WTC11 (cell line): ENCODE results near the gene OTUB1. TPM values are rescaled to one million over a fixed set of nuclear protein-coding genes. Genes with fewer than 3 reads are reported as not detected.
A peak's percentile ranks its signal among the peaks of the same experiment; 100 is the strongest.

Experiments used
- ATAC-seq: fragments of 200-7000 bp; cut with Tn5 transposase; 2 replicates; pipeline ENCODE4 v1.10.0; 2021; ENCODE audit warnings: mild to moderate bottlenecking, moderate library complexity
- CTCF ChIA-PET: fragments of 300-600 bp; sonication (Branson Sonifier 250); formaldehyde crosslinking; loops from one replicate; lab custom pipeline; 2021; ENCODE audit warnings: antibody characterized with exemption; lab: Charles Lee
- POLR2A ChIA-PET: fragments of 350-600 bp; sonication (Branson Sonifier 250); formaldehyde crosslinking; loops from one replicate; lab custom pipeline; 2021; ENCODE audit warnings: antibody characterized with exemption; lab: Charles Lee
- DNase-seq: peaks from one replicate; pipeline ENCODE4 v3.0.0; 2021; ENCODE audit warnings: low spot score
- H3K27ac Mint-ChIP-seq: 2 replicates; pipeline ENCODE4 v1.8.0; 2021; ENCODE audit warnings: mixed read lengths
- H3K27me3 Mint-ChIP-seq: 2 replicates; pipeline ENCODE4 v1.8.0; 2021; ENCODE audit warnings: low read depth, mild to moderate bottlenecking, moderate library complexity, mixed read lengths
- H3K36me3 Mint-ChIP-seq: 2 replicates; pipeline ENCODE4 v1.8.0; 2021; ENCODE audit warnings: mixed read lengths
- H3K4me1 Mint-ChIP-seq: 2 replicates; pipeline ENCODE4 v1.8.0; 2022; ENCODE audit warnings: mixed read lengths
- H3K4me3 Mint-ChIP-seq: 2 replicates; pipeline ENCODE4 v1.8.0; 2021; ENCODE audit warnings: mild to moderate bottlenecking, moderate library complexity, mixed read lengths
- H3K9me3 Mint-ChIP-seq: 2 replicates; pipeline ENCODE4 v1.8.0; 2021; ENCODE audit warnings: mixed read lengths
- CREB1 ChIP-seq: sonication (generic); formaldehyde crosslinking; IDR thresholded peaks from 2 replicates; pipeline ENCODE4 v1.8.0; 2023; ENCODE audit warnings: mild to moderate bottlenecking, missing genetic modification reagents
- IRF2 ChIP-seq: sonication (generic); formaldehyde crosslinking; IDR thresholded peaks from 2 replicates; pipeline ENCODE4 v1.8.0; 2022; ENCODE audit warnings: low read depth, missing genetic modification reagents, borderline replicate concordance
- JAZF1 ChIP-seq: fragments of 250-450 bp; sonication (Bioruptor Pico); IDR thresholded peaks from 2 replicates; pipeline ENCODE4 v1.9.0; 2021; ENCODE audit warnings: moderate library complexity, mild to moderate bottlenecking, inconsistent platforms
- JUN ChIP-seq: sonication (generic); formaldehyde crosslinking; IDR thresholded peaks from 2 replicates; pipeline ENCODE4 v1.8.0; 2023; ENCODE audit warnings: mild to moderate bottlenecking, missing genetic modification reagents
- NFE2L1 ChIP-seq: sonication (generic); formaldehyde crosslinking; IDR thresholded peaks from 2 replicates; pipeline ENCODE4 v1.8.1; 2023; ENCODE audit warnings: missing genetic modification reagents
- OVOL2 ChIP-seq: fragments of 250-450 bp; sonication (Bioruptor Pico); IDR thresholded peaks from 2 replicates; pipeline ENCODE4 v1.9.0; 2021; ENCODE audit warnings: mild to moderate bottlenecking, borderline replicate concordance
- RELA ChIP-seq: sonication (generic); formaldehyde crosslinking; IDR thresholded peaks from 2 replicates; pipeline ENCODE4 v1.8.1; 2022; ENCODE audit warnings: missing genetic modification reagents, mild to moderate bottlenecking, borderline replicate concordance
- TEAD1 ChIP-seq: sonication (generic); formaldehyde crosslinking; IDR thresholded peaks from 2 replicates; pipeline ENCODE4 v1.8.0; 2022; ENCODE audit warnings: mild to moderate bottlenecking, missing genetic modification reagents
- TEAD4 ChIP-seq: sonication (generic); formaldehyde crosslinking; IDR thresholded peaks from 2 replicates; pipeline ENCODE4 v1.8.0; 2022; ENCODE audit warnings: mild to moderate bottlenecking, missing genetic modification reagents
- ZBTB21 ChIP-seq: sonication (generic); formaldehyde crosslinking; IDR thresholded peaks from 2 replicates; pipeline ENCODE4 v1.8.1; 2023; ENCODE audit warnings: mild to moderate bottlenecking, missing genetic modification reagents, borderline replicate concordance
- ZNF317 ChIP-seq: sonication (generic); formaldehyde crosslinking; IDR thresholded peaks from 2 replicates; pipeline ENCODE4 v1.8.1; 2023; ENCODE audit warnings: low read depth, mild to moderate bottlenecking, moderate library complexity, missing genetic modification reagents, borderline replicate concordance
- ZNF671 ChIP-seq: fragments of 250-450 bp; sonication (Bioruptor Pico); IDR thresholded peaks from 2 replicates; pipeline ENCODE4 v1.8.0; 2021; ENCODE audit warnings: mild to moderate bottlenecking
- total RNA-seq: library from RNA; stranded (reverse); gene quantifications from 3 replicates; pipeline ENCODE4 v1.2.3, GENCODE V29; 2021
- TF ChIP-seq, protein P1 (sequence below): sonication (generic); formaldehyde crosslinking; IDR thresholded peaks from 2 replicates; pipeline ENCODE4 v1.8.1; 2023; ENCODE audit warnings: mild to moderate bottlenecking, moderate library complexity, missing genetic modification reagents
- TF ChIP-seq, protein P2 (sequence below): sonication (generic); formaldehyde crosslinking; IDR thresholded peaks from 2 replicates; pipeline ENCODE4 v1.8.1; 2022; ENCODE audit warnings: mild to moderate bottlenecking, missing genetic modification reagents, moderate library complexity, borderline replicate concordance
- TF ChIP-seq, protein P3 (sequence below): sonication (generic); formaldehyde crosslinking; IDR thresholded peaks from 2 replicates; pipeline ENCODE4 v1.8.0; 2022; ENCODE audit warnings: mild to moderate bottlenecking, missing genetic modification reagents
- TF ChIP-seq, protein P4 (sequence below): sonication (generic); formaldehyde crosslinking; IDR thresholded peaks from 2 replicates; pipeline ENCODE4 v1.8.1; 2022; ENCODE audit warnings: mild to moderate bottlenecking, moderate library complexity, missing genetic modification reagents
- TF ChIP-seq, protein P5 (sequence below): fragments of 250-450 bp; sonication (Bioruptor Pico); IDR thresholded peaks from 2 replicates; pipeline ENCODE4 v1.9.0; 2021; ENCODE audit warnings: moderate library complexity, mild to moderate bottlenecking, inconsistent platforms, borderline replicate concordance
- TF ChIP-seq, protein P6 (sequence below): sonication (generic); formaldehyde crosslinking; IDR thresholded peaks from 2 replicates; pipeline ENCODE4 v1.8.0; 2023; ENCODE audit warnings: missing genetic modification reagents, mild to moderate bottlenecking, borderline replicate concordance

Gene OTUB1
- total RNA-seq, 1 experiment from 2014 or later = 112 TPM

DNA sequence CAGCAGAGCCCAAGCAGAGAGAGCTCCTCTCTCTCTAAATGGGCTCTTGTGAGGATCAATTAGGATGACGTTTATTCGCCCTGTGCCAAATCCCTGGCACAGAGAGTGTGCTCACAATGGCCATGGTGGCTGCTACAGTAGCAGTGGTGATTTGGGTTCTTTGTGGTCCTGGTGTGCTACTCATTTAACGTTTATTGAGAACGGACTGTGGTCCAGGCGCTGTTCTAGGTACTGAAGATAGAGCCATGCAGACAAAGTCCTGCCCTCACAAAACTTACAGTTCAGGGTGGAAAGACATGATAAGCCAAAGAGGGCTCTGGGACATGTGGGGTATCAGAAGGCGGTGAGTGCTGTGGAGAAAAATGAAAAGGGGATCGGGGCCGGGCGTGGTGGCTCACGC, 5.3 kb downstream of the OTUB1 start:
- POLR2A ChIA-PET = interaction anchor here (0.5 to 1.2 kb wide), 2 partner anchors 13 to 168 kb away, joined by 4 to 5 read pairs; no protein-coding TSS in a partner anchor
- no peak for ATAC-seq

DNA sequence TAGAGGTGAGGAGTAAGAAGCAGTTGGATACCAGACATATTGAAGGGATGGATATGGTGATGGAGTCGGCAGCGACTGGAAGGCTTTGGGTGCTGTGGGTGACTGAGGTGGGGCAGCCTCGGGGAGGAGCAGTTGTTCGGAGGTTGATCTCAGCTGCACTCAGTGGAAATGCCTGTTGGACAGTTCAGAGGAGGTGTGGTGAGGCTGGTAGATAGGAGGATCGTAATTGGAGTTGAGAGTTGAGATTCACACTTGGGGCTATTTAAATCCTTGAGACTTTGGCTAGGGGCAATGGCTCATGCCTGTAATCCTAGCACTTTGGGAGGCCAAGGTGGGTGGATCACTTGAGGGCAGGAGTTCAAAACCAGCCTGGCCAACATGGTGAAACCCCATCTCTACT, 6.9 kb downstream of the OTUB1 start:
- ATAC-seq = no peak
- no peaks in the 10 kb centered on the region for H3K27me3 Mint-ChIP-seq
- ChIA-PET CTCF (no interaction called here), POLR2A (no interaction called here)
- H3K9me3 Mint-ChIP-seq = no peaks in the 10 kb centered on the region
- H3K27ac Mint-ChIP-seq = no peak overlapping the region; the same call in 1 of the 2 replicates
- H3K4me3 Mint-ChIP-seq = no peak overlapping the region
- DNase-seq = no peak
- peaks cover 51% of the 10 kb centered on the region for H3K36me3 Mint-ChIP-seq
- no peak for TF ChIP-seq JUN (CRISPR knock-in tag)
- TF ChIP-seq, protein P1, sequence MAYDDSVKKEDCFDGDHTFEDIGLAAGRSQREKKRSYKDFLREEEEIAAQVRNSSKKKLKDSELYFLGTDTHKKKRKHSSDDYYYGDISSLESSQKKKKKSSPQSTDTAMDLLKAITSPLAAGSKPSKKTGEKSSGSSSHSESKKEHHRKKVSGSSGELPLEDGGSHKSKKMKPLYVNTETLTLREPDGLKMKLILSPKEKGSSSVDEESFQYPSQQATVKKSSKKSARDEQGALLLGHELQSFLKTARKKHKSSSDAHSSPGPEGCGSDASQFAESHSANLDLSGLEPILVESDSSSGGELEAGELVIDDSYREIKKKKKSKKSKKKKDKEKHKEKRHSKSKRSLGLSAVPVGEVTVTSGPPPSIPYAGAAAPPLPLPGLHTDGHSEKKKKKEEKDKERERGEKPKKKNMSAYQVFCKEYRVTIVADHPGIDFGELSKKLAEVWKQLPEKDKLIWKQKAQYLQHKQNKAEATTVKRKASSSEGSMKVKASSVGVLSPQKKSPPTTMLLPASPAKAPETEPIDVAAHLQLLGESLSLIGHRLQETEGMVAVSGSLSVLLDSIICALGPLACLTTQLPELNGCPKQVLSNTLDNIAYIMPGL (CRISPR knock-in tag) = no peak
- TF ChIP-seq CREB1 (CRISPR knock-in tag) = no peak
- TF ChIP-seq, all 79 proteins: peak for 0
- peaks cover 8% of the 10 kb centered on the region for H3K4me1 Mint-ChIP-seq

More for the DNA sequence above, 5.3 kb downstream of the OTUB1 start:
- H3K27me3 Mint-ChIP-seq = no peaks in the 10 kb centered on the region
- no peaks in the 10 kb centered on the region for H3K9me3 Mint-ChIP-seq
- TF ChIP-seq JAZF1 (CRISPR knock-in tag) (no peak), ZNF317 (CRISPR knock-in tag) (no peak), OVOL2 (CRISPR knock-in tag) (no peak), IRF2 (CRISPR knock-in tag) (no peak), ZNF671 (CRISPR knock-in tag) (no peak), NFE2L1 (CRISPR knock-in tag) (no peak), ZBTB21 (CRISPR knock-in tag) (no peak), RELA (no peak), TEAD4 (CRISPR knock-in tag) (no peak), TEAD1 (CRISPR knock-in tag) (no peak)
- TF ChIP-seq, protein P2, sequence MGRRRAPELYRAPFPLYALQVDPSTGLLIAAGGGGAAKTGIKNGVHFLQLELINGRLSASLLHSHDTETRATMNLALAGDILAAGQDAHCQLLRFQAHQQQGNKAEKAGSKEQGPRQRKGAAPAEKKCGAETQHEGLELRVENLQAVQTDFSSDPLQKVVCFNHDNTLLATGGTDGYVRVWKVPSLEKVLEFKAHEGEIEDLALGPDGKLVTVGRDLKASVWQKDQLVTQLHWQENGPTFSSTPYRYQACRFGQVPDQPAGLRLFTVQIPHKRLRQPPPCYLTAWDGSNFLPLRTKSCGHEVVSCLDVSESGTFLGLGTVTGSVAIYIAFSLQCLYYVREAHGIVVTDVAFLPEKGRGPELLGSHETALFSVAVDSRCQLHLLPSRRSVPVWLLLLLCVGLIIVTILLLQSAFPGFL (CRISPR knock-in tag) = no peak
- TF ChIP-seq, protein P3, sequence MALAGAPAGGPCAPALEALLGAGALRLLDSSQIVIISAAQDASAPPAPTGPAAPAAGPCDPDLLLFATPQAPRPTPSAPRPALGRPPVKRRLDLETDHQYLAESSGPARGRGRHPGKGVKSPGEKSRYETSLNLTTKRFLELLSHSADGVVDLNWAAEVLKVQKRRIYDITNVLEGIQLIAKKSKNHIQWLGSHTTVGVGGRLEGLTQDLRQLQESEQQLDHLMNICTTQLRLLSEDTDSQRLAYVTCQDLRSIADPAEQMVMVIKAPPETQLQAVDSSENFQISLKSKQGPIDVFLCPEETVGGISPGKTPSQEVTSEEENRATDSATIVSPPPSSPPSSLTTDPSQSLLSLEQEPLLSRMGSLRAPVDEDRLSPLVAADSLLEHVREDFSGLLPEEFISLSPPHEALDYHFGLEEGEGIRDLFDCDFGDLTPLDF = no peak
- TF ChIP-seq, protein P4, sequence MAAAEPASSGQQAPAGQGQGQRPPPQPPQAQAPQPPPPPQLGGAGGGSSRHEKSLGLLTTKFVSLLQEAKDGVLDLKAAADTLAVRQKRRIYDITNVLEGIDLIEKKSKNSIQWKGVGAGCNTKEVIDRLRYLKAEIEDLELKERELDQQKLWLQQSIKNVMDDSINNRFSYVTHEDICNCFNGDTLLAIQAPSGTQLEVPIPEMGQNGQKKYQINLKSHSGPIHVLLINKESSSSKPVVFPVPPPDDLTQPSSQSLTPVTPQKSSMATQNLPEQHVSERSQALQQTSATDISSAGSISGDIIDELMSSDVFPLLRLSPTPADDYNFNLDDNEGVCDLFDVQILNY (CRISPR knock-in tag) = no peak
- TF ChIP-seq, protein P5, sequence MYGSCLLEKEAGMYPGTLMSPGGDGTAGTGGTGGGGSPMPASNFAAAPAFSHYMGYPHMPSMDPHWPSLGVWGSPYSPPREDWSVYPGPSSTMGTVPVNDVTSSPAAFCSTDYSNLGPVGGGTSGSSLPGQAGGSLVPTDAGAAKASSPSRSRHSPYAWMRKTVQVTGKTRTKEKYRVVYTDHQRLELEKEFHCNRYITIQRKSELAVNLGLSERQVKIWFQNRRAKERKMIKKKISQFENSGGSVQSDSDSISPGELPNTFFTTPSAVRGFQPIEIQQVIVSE (CRISPR knock-in tag) = no peak
- TF ChIP-seq, protein P6, sequence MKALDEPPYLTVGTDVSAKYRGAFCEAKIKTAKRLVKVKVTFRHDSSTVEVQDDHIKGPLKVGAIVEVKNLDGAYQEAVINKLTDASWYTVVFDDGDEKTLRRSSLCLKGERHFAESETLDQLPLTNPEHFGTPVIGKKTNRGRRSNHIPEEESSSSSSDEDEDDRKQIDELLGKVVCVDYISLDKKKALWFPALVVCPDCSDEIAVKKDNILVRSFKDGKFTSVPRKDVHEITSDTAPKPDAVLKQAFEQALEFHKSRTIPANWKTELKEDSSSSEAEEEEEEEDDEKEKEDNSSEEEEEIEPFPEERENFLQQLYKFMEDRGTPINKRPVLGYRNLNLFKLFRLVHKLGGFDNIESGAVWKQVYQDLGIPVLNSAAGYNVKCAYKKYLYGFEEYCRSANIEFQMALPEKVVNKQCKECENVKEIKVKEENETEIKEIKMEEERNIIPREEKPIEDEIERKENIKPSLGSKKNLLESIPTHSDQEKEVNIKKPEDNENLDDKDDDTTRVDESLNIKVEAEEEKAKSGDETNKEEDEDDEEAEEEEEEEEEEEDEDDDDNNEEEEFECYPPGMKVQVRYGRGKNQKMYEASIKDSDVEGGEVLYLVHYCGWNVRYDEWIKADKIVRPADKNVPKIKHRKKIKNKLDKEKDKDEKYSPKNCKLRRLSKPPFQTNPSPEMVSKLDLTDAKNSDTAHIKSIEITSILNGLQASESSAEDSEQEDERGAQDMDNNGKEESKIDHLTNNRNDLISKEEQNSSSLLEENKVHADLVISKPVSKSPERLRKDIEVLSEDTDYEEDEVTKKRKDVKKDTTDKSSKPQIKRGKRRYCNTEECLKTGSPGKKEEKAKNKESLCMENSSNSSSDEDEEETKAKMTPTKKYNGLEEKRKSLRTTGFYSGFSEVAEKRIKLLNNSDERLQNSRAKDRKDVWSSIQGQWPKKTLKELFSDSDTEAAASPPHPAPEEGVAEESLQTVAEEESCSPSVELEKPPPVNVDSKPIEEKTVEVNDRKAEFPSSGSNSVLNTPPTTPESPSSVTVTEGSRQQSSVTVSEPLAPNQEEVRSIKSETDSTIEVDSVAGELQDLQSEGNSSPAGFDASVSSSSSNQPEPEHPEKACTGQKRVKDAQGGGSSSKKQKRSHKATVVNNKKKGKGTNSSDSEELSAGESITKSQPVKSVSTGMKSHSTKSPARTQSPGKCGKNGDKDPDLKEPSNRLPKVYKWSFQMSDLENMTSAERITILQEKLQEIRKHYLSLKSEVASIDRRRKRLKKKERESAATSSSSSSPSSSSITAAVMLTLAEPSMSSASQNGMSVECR (CRISPR knock-in tag) = no peak
- H3K4me3 Mint-ChIP-seq = no peak overlapping the region
- peaks cover 13% of the 10 kb centered on the region for H3K4me1 Mint-ChIP-seq
- no peak for DNase-seq
- 0 out of 2 replicates have a peak overlapping the region, but pooled peaks have one; percentile 9 for H3K27ac Mint-ChIP-seq
- CTCF ChIA-PET = interaction anchor here (1.4 kb wide), 1 partner anchor 161 kb away, joined by 8 read pairs; no protein-coding TSS in a partner anchor
- peaks cover 45% of the 10 kb centered on the region for H3K36me3 Mint-ChIP-seq
